NAMALWA (cell line): ENCODE measurements around the gene GNAS.
"Not testable (repeated sequence)": the region's sequence is repeated elsewhere in the genome, so short reads cannot be mapped to it uniquely, and the experiment has no call there.

Experiments
- DNase-seq: peaks from one replicate; pipeline ENCODE4 v3.0.0-alpha.2; 2015; ENCODE audit warnings: low spot score

The GNAS gene

DNA sequence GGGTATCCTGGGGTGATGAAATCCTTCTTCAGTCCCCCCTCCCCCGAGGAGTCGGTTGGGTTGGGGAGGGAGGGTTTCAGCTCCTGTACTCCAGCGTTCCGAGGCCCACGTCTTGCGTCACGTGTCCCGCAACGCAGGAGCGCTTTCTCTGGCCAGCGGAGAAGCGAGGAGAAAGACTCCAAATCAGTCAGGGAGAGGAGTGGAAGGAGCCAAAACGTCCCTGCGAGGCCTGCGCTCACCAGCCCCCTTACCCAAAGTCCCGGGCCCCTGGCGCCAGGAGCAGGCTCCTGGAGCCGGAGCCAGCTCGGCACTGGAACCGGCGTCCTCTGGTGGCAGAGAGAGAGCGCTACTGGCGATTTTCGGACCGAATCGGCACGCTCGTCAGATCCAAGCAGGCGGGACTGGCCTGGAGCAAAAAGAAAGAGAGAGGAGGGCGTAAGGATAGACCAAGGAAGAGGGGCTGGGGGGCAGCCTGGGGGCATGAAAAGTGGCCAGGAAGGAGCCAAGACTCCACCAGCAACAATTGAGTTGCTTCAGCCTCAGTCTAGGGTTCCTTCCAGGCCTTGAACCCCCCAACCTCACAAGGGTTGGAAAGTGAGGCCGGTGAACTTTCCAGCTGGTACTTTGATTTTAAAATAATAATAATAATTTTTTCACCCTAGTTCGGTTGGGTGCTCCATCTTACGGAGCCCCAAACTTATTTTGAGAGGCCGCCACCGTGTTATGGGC, at the start of gene GNAS:
GNAS (plus strand) TSS at position 174 of the 729 bp plus-strand sequence.
- DNase-seq, result peak; percentile 39

DNA sequence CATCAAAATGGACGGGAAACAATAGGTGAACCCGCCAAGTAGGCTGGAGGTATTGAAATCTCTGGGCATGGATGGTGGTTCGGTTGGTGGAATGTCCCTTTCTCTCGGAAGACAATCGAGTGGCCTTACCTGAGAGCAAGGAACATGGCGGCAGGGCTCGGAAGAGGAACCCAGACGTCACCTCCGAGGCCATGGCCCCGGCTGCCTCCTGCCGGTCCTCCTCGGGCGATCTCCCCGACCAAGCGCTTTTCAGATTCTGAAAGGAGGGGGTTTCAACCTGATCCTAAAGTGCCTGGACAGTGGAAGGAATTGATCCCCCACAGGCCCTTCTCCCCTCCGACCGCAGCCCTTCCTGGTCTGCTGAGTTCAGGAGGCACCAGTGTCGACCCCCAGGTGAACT, 49.0 kb upstream of the GNAS start:
- DNase-seq, result no peak

DNA sequence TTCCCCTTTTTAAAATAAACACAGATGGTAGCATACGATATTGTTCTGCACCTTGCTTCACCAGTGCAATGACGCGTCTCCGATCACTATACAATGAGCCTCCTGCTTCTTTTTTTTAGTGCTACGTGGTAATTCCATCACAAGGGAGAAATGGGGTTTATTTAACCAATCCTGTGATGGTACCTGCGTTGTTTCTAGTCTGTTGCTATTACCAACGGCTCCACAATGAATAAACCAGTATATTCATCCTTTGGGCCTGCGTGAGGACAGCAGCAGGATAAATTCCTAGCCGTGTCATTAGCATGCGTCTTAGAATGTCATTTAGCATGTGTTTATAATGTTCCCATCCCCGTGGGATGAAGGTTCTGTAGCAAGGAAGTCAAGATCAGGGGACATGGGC, 44.7 kb upstream of the GNAS start:
- DNase-seq, result no peak

DNA sequence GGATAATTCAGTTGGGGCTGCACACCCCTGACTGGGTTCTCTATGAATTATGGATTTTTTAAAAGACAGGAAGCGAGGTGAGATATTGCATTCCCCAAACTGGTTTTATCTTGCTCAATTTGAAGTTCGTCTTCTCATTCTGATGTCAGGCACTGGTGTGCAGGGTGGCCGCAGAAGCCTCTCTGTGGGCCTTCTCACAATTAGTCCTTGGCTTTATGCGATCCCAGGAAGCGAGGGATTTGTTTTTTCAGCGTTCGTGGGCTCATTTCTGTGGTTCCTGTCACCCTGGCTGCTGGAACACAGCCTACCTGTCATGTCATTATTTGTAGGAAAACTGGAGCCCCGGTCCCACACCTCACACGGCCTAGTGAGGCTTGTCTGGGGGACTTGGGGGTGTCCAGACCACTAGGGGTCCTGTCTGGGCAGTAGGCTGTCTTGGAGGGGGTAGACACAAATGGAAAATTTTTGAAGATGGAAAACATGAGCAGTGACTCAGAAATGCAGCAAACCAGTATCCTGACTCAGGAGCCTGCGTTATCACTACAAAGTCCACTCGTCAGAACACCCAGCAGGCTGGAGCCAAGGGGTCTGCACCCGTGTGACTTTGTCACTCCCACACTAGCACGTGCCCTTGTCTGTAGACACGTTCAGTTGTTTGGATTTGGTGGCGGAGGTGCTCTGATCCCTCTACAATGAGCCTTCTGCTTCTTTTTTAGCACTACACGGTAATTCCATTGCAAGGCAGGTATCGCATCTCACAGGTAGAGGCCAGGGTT, 44.1 kb upstream of the GNAS start:
- DNase-seq, result no peak

- DNase-seq, result no peak
Observed at GRCh38 chr20:58810116-58810878, 42.2 kb upstream of the GNAS start.

DNA sequence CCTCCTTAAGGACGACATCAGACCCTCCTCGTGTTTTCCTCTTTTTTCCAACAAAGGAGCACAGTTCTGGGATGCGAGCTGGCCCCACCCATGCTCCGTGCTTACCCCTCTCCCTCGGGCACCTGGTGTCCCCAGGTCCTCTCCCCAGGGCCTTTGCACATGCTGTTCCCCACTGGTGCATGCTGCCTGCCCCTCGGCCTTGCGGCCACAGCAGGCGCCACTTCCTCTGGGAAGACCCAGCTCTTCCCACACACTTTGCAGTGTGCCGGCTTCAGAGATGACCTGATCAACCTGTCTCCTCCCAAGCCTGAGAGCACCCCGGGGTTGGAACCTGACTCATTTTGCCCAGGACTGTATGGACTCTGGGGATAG, 41.7 kb upstream of the GNAS start:
- DNase-seq, result no peak

DNA sequence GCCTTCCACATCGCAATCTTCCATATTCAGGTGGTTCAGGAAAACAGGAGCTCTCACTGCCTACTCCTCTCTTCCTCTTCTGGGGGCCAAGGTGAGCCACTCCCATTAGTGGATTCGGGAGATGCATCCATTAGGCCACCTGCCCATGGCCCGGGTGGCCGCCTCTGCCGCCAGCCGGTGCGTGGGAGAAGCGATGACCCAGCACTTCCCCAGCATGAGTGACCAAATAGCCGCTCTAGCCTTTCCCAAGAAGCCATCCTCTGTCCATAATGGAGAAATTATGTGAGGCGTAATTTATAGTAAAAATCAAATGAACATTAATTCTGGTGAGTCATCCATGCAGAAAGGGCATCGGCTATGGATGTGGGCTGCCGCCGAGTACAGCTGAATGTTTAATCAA, 41.2 kb upstream of the GNAS start:
- DNase-seq, result no peak

DNA sequence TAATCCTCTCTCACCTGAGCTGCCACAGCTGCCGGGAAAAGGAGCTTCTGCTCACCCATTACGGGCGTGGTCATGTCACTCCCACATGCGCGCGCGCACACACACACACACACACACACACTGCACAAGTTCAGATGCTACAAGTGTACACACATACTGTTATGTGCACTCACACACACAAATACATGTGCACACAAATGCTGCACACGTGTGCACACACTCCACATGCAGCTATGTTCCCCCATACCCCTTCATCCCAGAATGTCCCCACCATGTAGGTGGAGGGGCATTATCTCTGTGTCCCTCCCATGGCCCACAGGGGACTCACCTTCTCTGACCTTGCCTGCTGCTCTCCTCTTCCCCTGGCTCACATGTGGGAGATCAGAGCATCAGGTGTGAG, 39.1 kb upstream of the GNAS start:
- no peak for DNase-seq

DNA sequence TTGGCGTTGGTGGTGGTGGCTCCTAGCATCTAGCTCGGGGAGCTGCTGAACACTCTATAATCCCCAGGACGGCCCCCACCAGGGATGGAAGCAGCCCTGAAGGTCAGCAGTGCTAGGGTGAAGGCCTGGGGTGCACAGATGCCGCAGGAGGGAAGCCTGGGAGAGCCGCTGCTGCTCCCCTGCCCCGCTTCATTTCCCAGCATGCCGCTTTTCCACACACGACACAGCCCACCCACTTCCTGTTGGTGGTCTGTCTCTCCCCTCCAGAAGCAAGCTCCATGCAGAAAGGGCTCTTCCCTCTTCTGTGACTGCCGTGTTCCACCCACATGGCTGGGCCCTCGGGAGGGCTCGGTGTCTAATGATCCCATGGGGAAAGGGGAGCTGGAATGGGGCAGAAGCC, 37.1 kb upstream of the GNAS start:
- no peak for DNase-seq

GRCh38 chr20:58816051-58816450, 36.5 kb upstream of the GNAS start:
- DNase-seq, result no peak

GRCh38 chr20:58816957-58817651, 35.4 kb upstream of the GNAS start:
- no peak for DNase-seq

DNA sequence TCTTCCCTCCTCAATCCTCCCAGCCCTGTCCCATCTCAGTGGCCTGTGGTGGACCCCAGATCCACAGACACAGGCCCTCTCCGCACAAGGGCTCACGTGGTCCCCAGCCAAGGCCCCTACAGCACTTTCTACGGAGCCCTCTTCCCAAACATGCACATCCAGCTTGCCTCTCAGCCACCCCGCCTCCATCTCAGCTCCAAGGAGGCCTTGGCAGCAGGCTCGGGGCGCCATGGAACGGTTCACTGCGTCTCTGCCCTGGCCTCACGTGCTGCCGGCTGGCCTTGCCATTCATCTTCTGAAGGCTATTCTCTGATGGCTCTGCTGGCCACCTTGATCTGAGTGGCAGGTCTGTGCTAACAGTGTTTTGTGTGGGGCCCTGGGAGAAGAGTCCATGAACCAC, 34.8 kb upstream of the GNAS start:
- no peak for DNase-seq

DNA sequence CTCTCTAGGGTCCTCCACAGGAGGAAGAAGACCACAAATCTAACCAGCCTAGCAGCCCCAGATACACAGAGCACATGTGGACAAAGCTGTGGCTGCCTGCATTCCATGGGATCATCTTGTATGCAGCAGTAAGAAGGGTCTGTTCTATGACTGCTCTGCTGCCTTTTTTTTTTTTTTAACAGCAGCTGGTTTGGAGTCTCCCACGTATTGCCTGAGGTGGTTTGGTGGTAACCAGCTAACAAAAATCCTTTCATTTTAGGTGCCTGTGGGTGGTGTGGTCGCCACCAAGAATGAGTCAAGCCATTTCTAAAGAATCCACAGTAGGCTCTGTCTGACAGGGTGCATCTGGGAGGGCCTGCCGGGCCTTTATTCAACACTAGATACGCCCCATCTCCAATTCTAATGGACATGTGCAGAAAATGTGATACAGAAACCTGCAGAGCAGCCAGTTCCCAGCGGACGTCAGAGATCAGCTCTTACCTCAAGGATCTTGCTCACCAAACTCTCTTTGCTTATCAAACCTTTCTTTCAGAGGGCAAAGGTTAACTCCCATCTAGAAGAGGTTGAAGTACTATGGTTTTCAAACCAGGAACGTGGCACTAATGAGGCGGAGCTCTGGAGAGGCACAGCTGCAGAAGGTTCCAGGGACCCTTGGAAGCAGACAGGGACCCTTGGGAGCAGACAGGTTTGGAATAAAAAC, 33.8 kb upstream of the GNAS start:
- no peak for DNase-seq

GRCh38 chr20:58819921-58820320, 32.6 kb upstream of the GNAS start:
- no peak for DNase-seq

GRCh38 chr20:58820515-58820914, 32.0 kb upstream of the GNAS start:
- DNase-seq, result not testable (repeated sequence)

- DNase-seq, result no peak
Observed at GRCh38 chr20:58822149-58822548, 30.4 kb upstream of the GNAS start.

- no peak for DNase-seq
Observed at GRCh38 chr20:58822748-58823730, 29.5 kb upstream of the GNAS start.

DNA sequence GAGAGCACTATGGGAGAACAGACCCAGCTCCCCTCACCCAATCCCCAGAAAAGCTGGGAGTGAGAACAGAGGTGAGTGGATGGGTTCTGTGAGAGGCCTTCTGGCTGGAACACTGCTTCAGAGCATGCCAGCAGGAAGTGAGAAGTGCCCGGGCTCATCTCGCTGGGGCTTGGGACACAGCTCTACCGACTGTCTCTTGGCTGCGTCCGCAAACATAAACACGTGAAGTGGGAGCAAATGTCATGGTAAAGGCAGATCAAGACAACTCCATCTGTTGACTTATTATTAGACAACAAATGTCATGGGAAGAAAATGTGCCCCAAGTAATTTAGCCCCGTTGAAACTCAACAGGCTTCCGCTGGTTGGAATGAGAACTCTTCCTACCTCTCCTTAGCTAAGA, 27.7 kb upstream of the GNAS start:
- DNase-seq, result no peak

GRCh38 chr20:58825450-58825849, 27.1 kb upstream of the GNAS start:
- no peak for DNase-seq

- no peak for DNase-seq
Observed at GRCh38 chr20:58826271-58826670, 26.2 kb upstream of the GNAS start.

GRCh38 chr20:58828136-58828535, 24.4 kb upstream of the GNAS start:
- DNase-seq, result no peak
